ENCODE data around the gene ASIC1. TPM values are rescaled to one million over a fixed set of nuclear protein-coding genes. Genes with fewer than 3 reads are reported as not detected.
A peak's percentile ranks its signal among the peaks of the same experiment; 100 is the strongest.

The ASIC1 gene
- total RNA-seq, 2 donors from 2014 or later: 0.52 to 0.99 TPM

GRCh38 chr12:50111693-50112455 lies 54.5 kb downstream of the ASIC1 start, which contains the start of gene COX14:
Gene COX14 (plus strand): TSS chr12:50112236. CDS start chr12:50120044, 7,808 bp downstream.
- Histone ChIP-seq H3K36me3 (replicated peaks in 1 of 2; ENCODE audit: insufficient read depth in 1 of 2, low read depth in 2 of 2) (no peaks in the 10 kb centered on the region), H3K27ac (peak within 1 kb of the TSS; percentile 76 to 97 (median 96)), H3K27me3 (no peaks in the 10 kb centered on the region), H3K4me1 (peaks cover 46% of the 10 kb centered on the region), H3K4me3 (peak within 1 kb of the TSS; percentile 42 to 71), H3K9me3 (no peaks in the 10 kb centered on the region)
- ATAC-seq (peak; percentile 93), DNase-seq (peak; percentile 99 to 100 (median 99))
- 0% methylated on average over 15 to 59 of the region's 59 CpGs for WGBS, 2 donors
- TF ChIP-seq CTCF (IDR thresholded peaks at IDR 0.05) (peak; percentile 83 to 94 (median 90)), POLR2A (IDR thresholded peaks at IDR 0.05) (peak; percentile 92 to 98 (median 98))
- intact Hi-C loops (cut with DNase I): no loop called here

GRCh38 chr12:50112456-50113218 lies 55.2 kb downstream of the ASIC1 start:
- ATAC-seq: peak; percentile 3
- TF ChIP-seq POLR2A (IDR thresholded peaks at IDR 0.05) (no peak), CTCF (IDR thresholded peaks at IDR 0.05) (peak in 1 of 7 experiments; percentile 1)
- peaks cover 52% of the 10 kb centered on the region for H3K4me1 ChIP-seq

GRCh38 chr12:50117057-50117622 lies 59.7 kb downstream of the ASIC1 start:
- Histone ChIP-seq H3K9me3 (no peaks in the 10 kb centered on the region), H3K4me1 (peaks cover 27% of the 10 kb centered on the region), H3K27me3 (no peaks in the 10 kb centered on the region), H3K36me3 (replicated peaks in 1 of 2; ENCODE audit: insufficient read depth in 1 of 2, low read depth in 2 of 2) (peaks cover 0 to 2% of the 10 kb centered on the region in 2 donors), H3K27ac (no peak overlapping the region), H3K4me3 (no peak overlapping the region)
- WGBS, 2 donors: 86 to 88% methylated on average over 6 of the region's 6 CpGs
- ATAC-seq: no peak
- intact Hi-C loops (cut with DNase I): no loop called here
- DNase-seq: no peak
- TF ChIP-seq POLR2A (IDR thresholded peaks at IDR 0.05): no peak
- no peak for TF ChIP-seq CTCF (IDR thresholded peaks at IDR 0.05)

More at GRCh38 chr12:50112456-50113218, 55.2 kb downstream of the ASIC1 start:
- peak overlapping the region; percentile 76 to 97 (median 96) for H3K27ac ChIP-seq
- WGBS, 2 donors: 7 to 11% methylated on average over 26 of the region's 26 CpGs
- no peaks in the 10 kb centered on the region for H3K36me3 ChIP-seq (replicated peaks in 1 of 2; ENCODE audit: insufficient read depth in 1 of 2, low read depth in 2 of 2)
- H3K4me3 ChIP-seq: peak overlapping the region; percentile 42 to 71
- intact Hi-C loops (cut with DNase I): no loop called here
- H3K27me3 ChIP-seq: no peaks in the 10 kb centered on the region
- H3K9me3 ChIP-seq: no peaks in the 10 kb centered on the region
- DNase-seq: peak in 2 of 4 donors; percentile 7 to 57

- H3K36me3 ChIP-seq (replicated peaks in 1 of 2; ENCODE audit: insufficient read depth in 1 of 2, low read depth in 2 of 2): peaks cover 0 to 2% of the 10 kb centered on the region in 2 donors
- DNase-seq (no peak), ATAC-seq (no peak)
- H3K4me1 ChIP-seq: peaks cover 9% of the 10 kb centered on the region
- 97% methylated on average over 2 of the region's 2 CpGs; no CpG with 5 or more reads in 1 of the 2 donors for WGBS, 2 donors
- TF ChIP-seq POLR2A (IDR thresholded peaks at IDR 0.05): no peak
- no peak for TF ChIP-seq CTCF (IDR thresholded peaks at IDR 0.05)
- intact Hi-C loops (cut with DNase I): no loop called here
- no peaks in the 10 kb centered on the region for H3K9me3 ChIP-seq
- H3K4me3 ChIP-seq: no peak overlapping the region
- H3K27ac ChIP-seq: no peak overlapping the region
- no peaks in the 10 kb centered on the region for H3K27me3 ChIP-seq
These were observed 62.0 kb downstream of the ASIC1 start for GRCh38 chr12:50119387-50119786.
